Tibial nerve (tissue), 4 donors: ENCODE results near the gene MAP7D1. TPM values are rescaled to one million over a fixed set of nuclear protein-coding genes. Genes with fewer than 3 reads are reported as not detected.

Source experiments
- DNase-seq, 2 donors: peaks; one replicate each; pipeline ENCODE4 v3.0.0-alpha.2; 2019; ENCODE audit warnings: low spot score in 2 of 2
- H3K27ac ChIP-seq, 4 donors: fragments of 200-600 bp; sonication (generic) in 3 of 4; one replicate each; pipeline ENCODE4 v1.5.1; 2017 to 2019; ENCODE audit warnings: mild to moderate bottlenecking in 1 of 4
- H3K27me3 ChIP-seq, 2 donors: fragments of 200-600 bp; sonication (generic) in 1 of 2; one replicate each; pipeline versions ENCODE4 v1.5.1 to v1.6.0; 2017 to 2019
- H3K36me3 ChIP-seq, 3 donors: fragments of 200-600 bp; sonication (generic); one replicate each; pipeline ENCODE4 v1.5.1; 2018 to 2019
- H3K4me1 ChIP-seq, 4 donors: fragments of 200-600 bp; sonication (generic) in 3 of 4; one replicate each; pipeline ENCODE4 v1.5.1; 2017 to 2019
- H3K4me3 ChIP-seq, 4 donors: fragments of 200-600 bp; sonication (generic) in 3 of 4; one replicate each; pipeline ENCODE4 v1.5.1; 2017 to 2019; ENCODE audit warnings: mild to moderate bottlenecking in 1 of 4, moderate library complexity in 1 of 4
- H3K9me3 ChIP-seq, 4 donors: fragments of 200-600 bp; sonication (generic) in 3 of 4; one replicate each; pipeline ENCODE4 v1.5.1; 2017 to 2019
- CTCF ChIP-seq, 5 experiments: fragments of 200-600 bp in 3 of 5; fragments of 450-650 bp in 2 of 5; sonication (generic) in 3 of 5; IDR thresholded peaks; one replicate each; pipeline ENCODE4 v1.5.1; 2016 to 2019; ENCODE audit warnings: antibody characterized with exemption in 5 of 5, mild to moderate bottlenecking in 3 of 5, moderate library complexity in 2 of 5
- EP300 ChIP-seq, 2 donors: sonication (generic); formaldehyde crosslinking; IDR thresholded peaks; one replicate each; pipeline ENCODE4 v1.6.1; 2017; ENCODE audit warnings: antibody characterized with exemption in 2 of 2, mild to moderate bottlenecking in 1 of 2
- POLR2A ChIP-seq, 2 donors: fragments of 450-650 bp; IDR thresholded peaks; one replicate each; pipeline ENCODE4 v1.6.1; 2017; ENCODE audit warnings: antibody characterized with exemption in 2 of 2, mild to moderate bottlenecking in 2 of 2, moderate library complexity in 2 of 2
- WGBS, 2 donors: methylation state at CpG; one replicate each; pipeline ENCODE4 v1.1.5; 2018; 5-methylcytosine and 5-hydroxymethylcytosine counted together
- total RNA-seq, 4 donors: library from RNA; depleted of rRNA; stranded (reverse); fragments of >200 nt; gene quantifications; one replicate each; pipeline ENCODE4 v1.1.0, GENCODE V29; 2016

The MAP7D1 gene
- total RNA-seq, 4 donors from 2014 or later = 85.0 to 184 (median 121) TPM

- Histone ChIP-seq H3K27me3 (no peaks in the 10 kb centered on the region), H3K27ac (peak overlapping the region; percentile 83 to 99 (median 91)), H3K9me3 (no peaks in the 10 kb centered on the region), H3K4me1 (peaks cover 0 to 71% (median 42%) of the 10 kb centered on the region in 4 donors), H3K4me3 (no peak overlapping the region), H3K36me3 (peaks cover 0 to 5% (median 0%) of the 10 kb centered on the region in 3 donors)
- DNase-seq = no peak
- TF ChIP-seq EP300 (IDR thresholded peaks at IDR 0.05) (no peak), CTCF (IDR thresholded peaks at IDR 0.05) (no peak), POLR2A (IDR thresholded peaks at IDR 0.05) (no peak)
- 40 to 46% methylated on average over 1 of the region's 1 CpG for WGBS, 2 donors
Measured at GRCh38 chr1:36162680-36163239, 6.8 kb downstream of the MAP7D1 start.

GRCh38 chr1:36163426-36163825 is 7.5 kb downstream of the MAP7D1 start:
- Histone ChIP-seq H3K27ac (peak overlapping the region in 2 of 4 donors; percentile 97 to 99), H3K9me3 (no peaks in the 10 kb centered on the region), H3K4me3 (no peak overlapping the region), H3K4me1 (peaks cover 0 to 68% (median 35%) of the 10 kb centered on the region in 4 donors), H3K27me3 (no peaks in the 10 kb centered on the region), H3K36me3 (peaks cover 0 to 9% (median 0%) of the 10 kb centered on the region in 3 donors)
- TF ChIP-seq EP300 (IDR thresholded peaks at IDR 0.05) (no peak), POLR2A (IDR thresholded peaks at IDR 0.05) (no peak), CTCF (IDR thresholded peaks at IDR 0.05) (no peak)
- DNase-seq = no peak

- WGBS, 2 donors = 94% methylated on average over 2 of the region's 2 CpGs
- no peak for TF ChIP-seq CTCF (IDR thresholded peaks at IDR 0.05)
- TF ChIP-seq EP300 (IDR thresholded peaks at IDR 0.05) = no peak
- no peak for TF ChIP-seq POLR2A (IDR thresholded peaks at IDR 0.05)
Measured at GRCh38 chr1:36164361-36164760, 8.4 kb downstream of the MAP7D1 start.

GRCh38 chr1:36165145-36165544 is 9.2 kb downstream of the MAP7D1 start:
- 92 to 100% methylated on average over 1 of the region's 1 CpG for WGBS, 2 donors
- Histone ChIP-seq H3K27ac (no peak overlapping the region), H3K4me1 (peaks cover 0 to 54% (median 19%) of the 10 kb centered on the region in 4 donors), H3K4me3 (no peak overlapping the region), H3K27me3 (no peaks in the 10 kb centered on the region), H3K9me3 (no peaks in the 10 kb centered on the region), H3K36me3 (peaks cover 0 to 13% (median 0%) of the 10 kb centered on the region in 3 donors)
- no peak for DNase-seq
- TF ChIP-seq POLR2A (IDR thresholded peaks at IDR 0.05) (no peak), EP300 (IDR thresholded peaks at IDR 0.05) (no peak), CTCF (IDR thresholded peaks at IDR 0.05) (no peak)

More at GRCh38 chr1:36164361-36164760, 8.4 kb downstream of the MAP7D1 start:
- H3K9me3 ChIP-seq = no peaks in the 10 kb centered on the region
- no peaks in the 10 kb centered on the region for H3K27me3 ChIP-seq
- H3K4me1 ChIP-seq = peaks cover 0 to 61% (median 27%) of the 10 kb centered on the region in 4 donors
- no peak overlapping the region for H3K4me3 ChIP-seq
- H3K36me3 ChIP-seq = peaks cover 0 to 9% (median 0%) of the 10 kb centered on the region in 3 donors
- peak overlapping the region in 1 of 4 donors; percentile 21 for H3K27ac ChIP-seq
- DNase-seq = no peak

- no peak for DNase-seq
- H3K4me1 ChIP-seq = peaks cover 0 to 51% (median 12%) of the 10 kb centered on the region in 4 donors
- no peaks in the 10 kb centered on the region for H3K9me3 ChIP-seq
- no peak overlapping the region for H3K4me3 ChIP-seq
- TF ChIP-seq EP300 (IDR thresholded peaks at IDR 0.05) = no peak
- no peak for TF ChIP-seq CTCF (IDR thresholded peaks at IDR 0.05)
- TF ChIP-seq POLR2A (IDR thresholded peaks at IDR 0.05) = no peak
- no peaks in the 10 kb centered on the region for H3K27me3 ChIP-seq
- peaks cover 0 to 23% (median 4%) of the 10 kb centered on the region in 3 donors for H3K36me3 ChIP-seq
- peak overlapping the region in 2 of 4 donors; percentile 21 to 26 for H3K27ac ChIP-seq
- WGBS, 2 donors = 54 to 63% methylated on average over 4 of the region's 4 CpGs
Measured at GRCh38 chr1:36166136-36166535, 10.2 kb downstream of the MAP7D1 start.
